Measurements from ENCODE around the gene IL16.

- TF ChIP-seq TAF1 (IDR thresholded peaks at IDR 0.05; ENCODE audit: low read depth, low read length) (no peak), POLR2A (IDR thresholded peaks at IDR 0.05; ENCODE audit: low read depth, low read length) (no peak), POLR2AphosphoS5 (IDR thresholded peaks at IDR 0.05; ENCODE audit: low read depth, low read length) (no peak), SPI1 (IDR thresholded peaks at IDR 0.05; ENCODE audit: low read depth, low read length) (no peak)
These were observed 1.1 kb downstream of the IL16 start for GRCh38 chr15:81197688-81198281.
